ENCODE data around the gene RBM23. TPM values are rescaled to one million over a fixed set of nuclear protein-coding genes. Genes with fewer than 3 reads are reported as not detected.

RBM23 gene
- total and polyA plus RNA-seq, 2 donors (not counting 3 experiments of a cell fraction or from before 2014, with no cell fraction given) = 67.7 to 68.9 TPM

- no peak overlapping the region for H2AFZ ChIP-seq (ENCODE audit: low read depth, low read length)
- DNase-seq (ENCODE audit: low read depth, low spot score) (no peak), FAIRE-seq (no peak)
- no peak overlapping the region for H3K4me2 ChIP-seq (ENCODE audit: insufficient read depth, low read length)
- no peak overlapping the region for H3K27ac ChIP-seq (ENCODE audit: insufficient read depth, low read depth, low read length)
- CTCF ChIA-PET = interaction anchor here (0.7 to 5.1 kb wide), 3 partner anchors 17 to 251 kb away, joined by 3 to 80 read pairs (median 3); partner anchors contain the start of gene REM2
- intact Hi-C loops (cut with micrococcal nuclease) = no loop called here
- no peak overlapping the region for H3K4me3 ChIP-seq (replicated peaks in 1 of 3; ENCODE audit: insufficient read depth in 1 of 3, low read depth in 1 of 3, low read length in 3 of 3)
- POLR2A ChIA-PET = interaction anchor here (0.7 kb wide), 1 partner anchor 403 kb away, joined by 3 read pairs; no protein-coding TSS in a partner anchor
- no peaks in the 10 kb centered on the region for H3K9me1 ChIP-seq (replicated peaks; ENCODE audit: control insufficient read depth, extremely low read depth, insufficient read depth, low read length)
- dilution Hi-C loops (cut with MboI; ENCODE audit: extremely low pct_ligation_motif_present, low sequenced_read_pairs) = no loop called here
- H3K27me3 ChIP-seq (ENCODE audit: control insufficient read depth in 2 of 2, insufficient read depth in 2 of 2, low read length in 2 of 2) = no peaks in the 10 kb centered on the region
- H3K36me3 ChIP-seq (ENCODE audit: control insufficient read depth in 2 of 2, extremely low read depth in 1 of 2, insufficient read depth in 2 of 2, low read length in 2 of 2) = peaks cover 32 to 44% of the 10 kb centered on the region in 2 experiments
- no peaks in the 10 kb centered on the region for H3K4me1 ChIP-seq (ENCODE audit: control insufficient read depth, extremely low read depth, insufficient read depth, low read length)
- H4K20me1 ChIP-seq (replicated peaks; ENCODE audit: control insufficient read depth, extremely low read depth, insufficient read depth, low read length) = no peaks in the 10 kb centered on the region
- no peaks in the 10 kb centered on the region for H3K79me2 ChIP-seq (ENCODE audit: control insufficient read depth, insufficient read depth, low read length)
- TF ChIP-seq POLR2A (IDR thresholded peaks at IDR 0.05; ENCODE audit: low read depth, low read length) (no peak), GATA2 (IDR thresholded peaks at IDR 0.05; ENCODE audit: insufficient read depth, insufficient read length, low read depth, low read length) (no peak), EZH2 (IDR thresholded peaks at IDR 0.05; ENCODE audit: borderline replicate concordance, low read depth, low read length, severe bottlenecking) (no peak), JUN (IDR thresholded peaks at IDR 0.05; ENCODE audit: borderline replicate concordance, insufficient read depth, insufficient read length, low read depth) (no peak), CTCF (IDR thresholded peaks at IDR 0.05; ENCODE audit: extremely low read depth in 1 of 2, insufficient read depth in 1 of 2, low read depth in 1 of 2, low read length in 2 of 2) (no peak), MAX (IDR thresholded peaks at IDR 0.05; ENCODE audit: insufficient read depth, insufficient read length) (no peak), MYC (IDR thresholded peaks at IDR 0.05; ENCODE audit: low read depth, low read length) (no peak), FOS (IDR thresholded peaks at IDR 0.05; ENCODE audit: borderline replicate concordance, insufficient read depth, low read length) (no peak), POLR2AphosphoS5 (IDR thresholded peaks at IDR 0.05; ENCODE audit: insufficient read depth, low read depth, low read length) (no peak)
- H3K9ac ChIP-seq (replicated peaks; ENCODE audit: extremely low read depth, insufficient read depth, low read length) = no peak overlapping the region
- H3K9me3 ChIP-seq (replicated peaks; ENCODE audit: control insufficient read depth, insufficient read depth, low read length) = no peaks in the 10 kb centered on the region
- BruUV-seq (replicated peaks) = no TSS peak
These were observed 15.2 kb downstream of the RBM23 start for GRCh38 chr14:22903742-22904087.

Measured in endothelial cell of umbilical vein (primary cell).